OCI-M1 (cell line): ENCODE measurements around the gene UBE2O.

Source experiments
- DNase-seq: peaks from one replicate; lab custom pipeline; 2025; lab: John Stamatoyannopoulos, UW

The UBE2O gene

DNA sequence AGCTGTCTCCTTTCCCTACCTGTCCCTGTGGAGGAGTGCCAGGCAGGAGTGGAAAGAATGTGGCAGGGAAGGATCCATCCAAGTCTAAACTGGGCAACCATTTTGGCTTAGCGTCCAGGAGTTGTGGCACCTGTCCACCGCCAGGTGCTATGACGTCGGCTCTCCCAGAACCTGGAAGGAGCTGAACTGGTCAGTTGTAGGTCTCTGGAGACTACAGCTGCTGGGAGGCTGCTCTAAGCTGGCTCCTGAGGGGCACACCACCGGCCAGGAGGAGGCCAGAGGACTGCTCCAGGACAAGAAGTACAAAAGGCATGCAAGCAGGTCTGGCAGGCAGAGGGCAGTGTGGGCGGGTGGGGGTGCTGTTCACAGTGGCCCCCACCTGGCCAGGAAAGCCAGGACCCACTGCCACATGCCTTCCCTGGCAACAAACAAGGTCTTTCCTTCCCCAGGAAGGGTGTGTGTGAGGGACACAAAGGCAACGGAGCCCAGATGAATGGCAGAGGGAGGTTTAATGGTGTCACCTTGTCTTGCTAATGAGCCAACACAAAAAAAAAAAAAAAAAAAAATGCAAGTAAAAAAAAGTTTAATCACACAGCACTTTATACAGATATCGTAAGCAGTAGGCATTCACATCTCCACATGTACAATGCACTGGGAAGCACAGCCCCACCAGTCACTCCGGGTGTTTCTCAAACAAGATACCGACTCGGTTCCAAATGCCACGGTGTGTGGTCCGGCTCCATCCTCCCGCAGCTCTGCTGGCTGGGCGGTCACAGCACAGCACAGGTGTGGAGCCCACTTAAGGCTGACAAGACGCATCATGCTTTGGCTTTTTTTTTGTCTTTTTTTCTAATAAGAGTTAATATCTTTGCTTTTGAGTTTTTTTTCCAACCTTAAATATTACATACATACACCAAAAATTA lies 63.7 kb downstream of the UBE2O start:
- DNase-seq = no peak

DNA sequence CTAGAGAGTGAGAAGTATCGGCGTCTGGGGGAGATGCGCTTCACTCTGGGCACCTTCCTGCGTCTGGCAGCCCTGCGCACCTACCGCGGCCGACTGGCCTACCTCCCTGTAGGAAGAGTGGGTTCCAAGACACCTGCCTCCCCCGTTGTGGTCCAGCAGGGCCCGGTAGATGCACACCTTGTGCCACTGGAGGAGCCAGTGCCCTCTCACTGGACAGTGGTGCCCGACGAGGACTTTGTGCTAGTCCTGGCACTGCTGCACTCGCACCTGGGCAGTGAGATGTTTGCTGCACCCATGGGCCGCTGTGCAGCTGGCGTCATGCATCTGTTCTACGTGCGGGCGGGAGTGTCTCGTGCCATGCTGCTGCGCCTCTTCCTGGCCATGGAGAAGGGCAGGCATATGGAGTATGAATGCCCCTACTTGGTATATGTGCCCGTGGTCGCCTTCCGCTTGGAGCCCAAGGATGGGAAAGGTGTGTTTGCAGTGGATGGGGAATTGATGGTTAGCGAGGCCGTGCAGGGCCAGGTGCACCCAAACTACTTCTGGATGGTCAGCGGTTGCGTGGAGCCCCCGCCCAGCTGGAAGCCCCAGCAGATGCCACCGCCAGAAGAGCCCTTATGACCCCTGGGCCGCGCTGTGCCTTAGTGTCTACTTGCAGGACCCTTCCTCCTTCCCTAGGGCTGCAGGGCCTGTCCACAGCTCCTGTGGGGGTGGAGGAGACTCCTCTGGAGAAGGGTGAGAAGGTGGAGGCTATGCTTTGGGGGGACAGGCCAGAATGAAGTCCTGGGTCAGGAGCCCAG lies 65.8 kb downstream of the UBE2O start:
- DNase-seq = no peak

- DNase-seq = peak; percentile 89
Observed at GRCh38 chr17:76385892-76386786, 66.8 kb downstream of the UBE2O start.

GRCh38 chr17:76384987-76385891 lies 67.7 kb downstream of the UBE2O start:
- DNase-seq = peak; percentile 68

DNA sequence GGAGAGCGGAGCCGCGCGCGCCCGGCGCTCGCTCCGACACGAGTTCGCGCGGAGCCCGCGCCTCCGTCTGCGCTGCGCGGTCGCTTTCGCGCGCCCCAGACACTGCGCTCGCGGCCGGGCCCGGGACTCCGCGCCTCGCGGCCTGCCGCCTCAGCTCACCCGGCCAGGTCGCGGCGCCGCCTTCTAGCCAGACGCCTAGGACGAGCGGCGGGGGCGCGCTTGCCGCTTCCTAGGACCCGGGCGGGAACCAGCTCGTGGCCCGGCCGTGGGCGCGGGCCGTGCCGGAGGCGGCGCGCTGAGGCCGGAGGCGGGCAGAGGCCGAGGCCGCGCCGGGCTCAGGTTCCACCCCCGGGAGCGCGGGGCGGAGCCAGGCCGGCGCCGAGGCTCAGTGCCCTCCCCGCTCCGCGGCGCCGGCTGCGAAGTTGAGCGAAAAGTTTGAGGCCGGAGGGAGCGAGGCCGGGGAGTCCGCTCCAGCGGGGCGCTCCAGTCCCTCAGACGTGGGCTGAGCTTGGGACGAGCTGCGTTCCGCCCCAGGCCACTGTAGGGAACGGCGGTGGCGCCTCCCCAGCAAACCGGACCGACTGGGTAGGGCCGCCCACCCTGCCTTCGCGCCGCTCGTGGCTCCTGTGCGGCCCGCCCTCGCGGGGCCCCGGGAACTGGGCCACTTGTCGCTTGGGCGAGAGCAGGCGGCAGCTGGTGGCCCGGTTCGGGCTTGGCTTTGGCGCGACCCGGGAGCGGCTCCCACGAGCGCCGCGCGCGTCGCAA lies 68.5 kb downstream of the UBE2O start, which contains the start of gene SPHK1:
TSS of gene SPHK1 (plus strand) at position 388 of the 765 bp plus-strand sequence. CDS start 1,036 bp downstream, outside the sequence.
- DNase-seq = peak; percentile 83

- DNase-seq = peak; percentile 67
Observed at GRCh38 chr17:76383546-76384221, 69.3 kb downstream of the UBE2O start.

DNA sequence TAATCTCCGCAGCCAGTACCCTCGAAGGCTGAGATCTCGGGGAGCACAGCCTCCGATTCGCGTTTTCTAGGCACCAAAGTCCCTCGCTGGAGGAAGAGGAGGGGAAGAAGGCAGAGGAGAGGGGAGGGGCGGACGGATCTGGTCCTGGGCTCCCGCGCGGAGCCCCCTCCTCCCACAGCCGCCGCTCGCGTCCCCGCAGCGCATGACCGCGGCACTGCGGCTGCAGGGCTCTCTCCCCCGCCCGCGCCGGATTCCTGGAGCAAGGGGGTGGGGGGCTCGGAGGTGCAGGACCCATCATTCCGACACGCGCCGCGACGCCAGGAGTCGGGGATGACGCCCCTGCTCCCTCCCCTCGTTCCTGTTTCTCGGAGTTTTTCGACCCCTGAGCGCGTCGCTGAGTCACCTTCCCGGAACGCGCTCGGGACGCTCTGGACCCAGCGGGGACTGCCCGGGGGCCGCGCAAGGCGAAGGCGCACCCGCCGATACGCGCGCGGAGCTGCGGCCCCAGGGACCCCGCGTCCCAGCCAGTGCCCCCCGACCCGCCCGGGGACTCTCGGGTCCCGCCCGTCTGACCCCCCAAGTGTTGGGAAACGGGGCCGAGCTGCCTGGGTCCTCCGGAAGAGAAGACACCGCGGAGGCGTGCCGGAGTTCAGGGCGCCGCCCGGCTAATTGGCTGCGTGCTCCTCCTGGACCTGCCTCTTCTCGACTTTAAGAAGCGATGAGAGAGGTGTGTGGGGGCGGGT lies 70.0 kb downstream of the UBE2O start:
- DNase-seq = peak; percentile 67

DNA sequence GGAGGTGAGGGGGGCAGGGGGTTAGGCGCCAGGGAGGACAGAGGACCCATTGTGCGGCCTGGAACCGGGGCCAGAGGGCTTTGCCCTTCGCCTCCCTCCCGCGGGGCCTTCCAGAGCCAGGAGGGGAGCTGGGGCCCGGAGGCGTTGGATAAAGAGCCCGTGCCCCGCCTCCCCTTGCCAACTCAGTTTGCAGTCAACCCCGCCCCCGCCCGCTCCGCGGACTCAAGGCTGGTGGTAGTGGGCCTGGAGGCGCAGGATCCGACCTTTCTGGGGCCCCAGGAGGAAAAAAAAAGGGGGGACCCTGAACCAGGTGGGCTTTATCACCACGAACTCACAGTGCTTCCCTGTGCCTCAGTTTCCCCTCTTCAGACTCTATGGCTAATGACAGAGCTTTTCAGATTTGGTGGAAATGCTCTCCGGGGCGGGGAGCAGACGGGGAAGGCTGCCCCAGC lies 70.6 kb downstream of the UBE2O start:
- DNase-seq = no peak

DNA sequence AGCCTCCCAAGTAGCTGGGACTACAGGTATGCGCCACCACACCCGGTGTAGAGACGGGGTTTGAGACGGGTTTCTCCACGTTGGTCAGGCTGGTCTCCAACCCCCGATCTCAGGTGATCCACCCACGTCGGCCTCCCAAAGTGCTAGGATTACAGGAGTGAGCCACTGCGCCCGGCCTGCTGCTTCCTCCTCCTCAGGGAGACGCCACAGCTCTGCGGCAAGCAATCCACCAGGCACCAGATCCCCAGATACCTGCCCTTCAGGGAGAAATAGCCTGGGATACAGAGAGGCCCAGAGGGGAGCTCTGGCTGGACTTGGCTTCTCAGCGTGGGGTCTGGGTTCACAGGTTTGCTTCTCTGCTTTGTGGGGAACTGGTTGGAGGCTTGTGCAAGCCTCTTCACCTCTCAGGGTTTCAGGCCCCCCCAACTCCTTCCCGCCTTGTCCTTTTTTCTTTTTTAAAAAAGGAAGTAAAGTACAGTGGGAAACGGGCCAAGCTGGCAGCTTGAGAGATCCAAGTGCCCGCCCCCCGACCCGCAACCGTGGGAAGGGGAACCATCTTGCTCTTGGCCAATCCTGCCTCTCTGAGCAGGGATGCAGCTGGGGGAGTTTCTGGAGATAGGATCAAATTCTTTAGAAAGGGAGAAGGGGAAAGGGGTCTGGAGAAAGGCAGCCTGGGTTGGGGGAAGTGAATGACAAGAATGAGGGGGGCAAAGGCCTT lies 71.2 kb downstream of the UBE2O start:
- DNase-seq = peak; percentile 29

- DNase-seq = no peak
Observed at GRCh38 chr17:76379646-76380376, 73.1 kb downstream of the UBE2O start.

DNA sequence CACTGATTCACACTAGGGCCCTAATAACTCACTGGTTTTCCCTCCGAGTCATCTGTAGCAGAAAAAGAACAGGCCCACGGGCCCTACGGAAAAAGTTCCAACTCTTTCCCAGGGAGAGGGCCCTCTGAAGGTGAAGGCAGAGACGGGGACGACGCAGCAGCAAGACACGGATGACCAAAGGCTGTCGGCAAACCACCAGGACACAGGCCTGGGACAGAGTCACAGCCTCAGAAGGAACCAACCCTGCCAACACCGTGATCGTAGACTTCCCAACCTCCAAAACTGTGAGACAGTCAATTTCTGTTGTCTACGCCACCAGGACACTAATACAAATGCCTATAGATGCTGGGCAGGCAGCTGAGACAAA lies 73.7 kb downstream of the UBE2O start:
- DNase-seq = no peak

DNA sequence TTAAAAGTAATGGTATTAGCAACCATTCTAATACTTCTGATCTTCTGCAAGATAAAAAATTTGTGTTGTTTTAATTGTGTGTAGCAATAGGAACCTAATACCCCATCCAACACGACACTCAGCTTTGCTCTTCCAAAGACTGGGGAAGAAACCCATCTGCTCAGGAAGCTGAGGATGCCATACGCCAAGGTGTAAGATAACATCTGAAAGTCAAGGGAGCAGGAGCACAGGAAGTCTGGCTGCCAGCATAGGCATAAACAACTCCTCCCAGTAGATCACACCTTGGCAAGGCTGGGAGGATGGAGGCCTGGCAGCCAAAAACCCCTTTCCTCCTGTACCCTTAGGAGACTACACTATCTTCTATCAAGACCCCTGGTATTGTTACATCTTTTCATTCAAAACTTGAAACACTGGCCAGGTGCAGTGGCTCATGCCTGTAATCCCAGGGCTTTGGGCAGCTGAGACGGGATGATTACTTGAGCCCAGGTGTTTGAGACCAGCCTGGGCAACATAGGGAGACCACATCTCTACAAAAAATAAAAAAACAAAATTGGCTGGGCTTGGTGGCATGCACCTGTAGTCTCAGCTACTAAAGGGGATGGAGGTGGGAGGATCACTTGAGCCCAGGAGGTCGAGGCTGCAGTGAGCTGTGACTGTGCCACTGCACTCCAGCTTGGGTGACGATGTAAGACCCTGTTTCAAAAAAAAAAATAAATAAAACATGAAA lies 74.2 kb downstream of the UBE2O start:
- DNase-seq = no peak

- no peak for DNase-seq
Observed at GRCh38 chr17:76376318-76377133, 76.4 kb downstream of the UBE2O start.

DNA sequence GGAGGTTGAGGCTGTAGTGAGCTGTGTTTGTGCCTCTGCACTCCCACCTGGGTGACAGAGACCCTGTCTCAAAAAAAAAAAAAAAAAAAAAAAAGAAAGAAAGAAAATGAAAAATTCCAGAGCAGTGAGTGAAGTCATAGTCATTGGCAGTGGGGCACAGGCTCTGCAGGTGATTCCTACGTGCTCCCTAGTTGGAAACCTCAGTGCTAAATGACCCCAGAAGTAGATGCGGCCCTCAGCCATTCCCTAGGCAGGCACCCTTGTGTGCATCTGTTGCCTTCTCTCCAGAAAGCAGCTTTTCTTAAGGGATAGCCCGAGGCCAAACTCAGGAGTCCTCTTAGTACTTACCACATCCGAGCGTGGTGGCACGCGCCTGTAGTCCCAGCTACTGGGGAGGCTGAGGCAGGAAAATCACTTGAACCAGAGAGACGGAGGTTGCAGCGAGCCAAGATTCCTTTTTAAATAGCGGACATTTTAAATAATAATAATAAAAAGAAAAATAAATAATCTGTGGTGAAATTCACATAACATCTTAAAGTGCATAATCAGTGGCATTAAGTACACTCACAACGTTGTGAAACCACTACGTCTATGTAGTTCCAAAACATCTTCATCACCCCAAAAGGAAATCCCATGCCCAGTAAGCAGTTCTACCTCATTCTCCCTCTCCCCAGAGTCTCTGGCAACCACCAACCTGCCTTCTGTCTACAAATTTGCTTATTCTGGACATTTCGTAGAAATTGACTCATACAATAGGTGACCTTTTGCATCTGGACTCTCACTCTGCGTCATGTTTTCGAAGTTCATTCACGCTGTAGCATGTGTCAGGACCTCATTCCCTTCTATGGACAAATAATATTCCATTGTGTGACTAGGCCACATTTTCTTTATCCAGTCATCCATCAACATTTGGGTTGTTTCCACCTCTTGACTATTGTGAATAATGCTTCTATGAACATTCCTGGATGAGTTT lies 81.0 kb downstream of the UBE2O start:
- no peak for DNase-seq
